ENCODE results near the gene CDR2.

CDR2 gene

DNA sequence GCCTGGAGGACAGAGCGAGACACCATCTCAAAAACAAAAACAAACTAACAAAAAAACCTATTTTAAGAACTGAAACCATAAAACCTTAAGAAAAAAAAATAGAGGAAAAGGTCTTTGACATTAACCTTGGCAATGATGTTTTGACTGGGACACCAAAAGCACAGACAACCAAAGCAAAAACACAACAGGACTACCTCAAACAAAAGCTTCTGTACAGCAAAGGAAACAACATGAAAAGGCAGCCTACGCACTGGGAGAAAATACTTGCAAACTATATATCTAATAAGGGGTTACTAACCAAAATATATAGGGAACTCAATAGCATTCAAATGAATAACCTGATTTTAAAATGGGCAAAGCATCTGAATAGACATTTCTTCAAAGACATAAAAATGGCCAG, 32.3 kb downstream of the CDR2 start:
- FAIRE-seq (no peak), DNase-seq (ENCODE audit: insufficient read length, low spot score) (no peak)
- TF ChIP-seq, protein P1, sequence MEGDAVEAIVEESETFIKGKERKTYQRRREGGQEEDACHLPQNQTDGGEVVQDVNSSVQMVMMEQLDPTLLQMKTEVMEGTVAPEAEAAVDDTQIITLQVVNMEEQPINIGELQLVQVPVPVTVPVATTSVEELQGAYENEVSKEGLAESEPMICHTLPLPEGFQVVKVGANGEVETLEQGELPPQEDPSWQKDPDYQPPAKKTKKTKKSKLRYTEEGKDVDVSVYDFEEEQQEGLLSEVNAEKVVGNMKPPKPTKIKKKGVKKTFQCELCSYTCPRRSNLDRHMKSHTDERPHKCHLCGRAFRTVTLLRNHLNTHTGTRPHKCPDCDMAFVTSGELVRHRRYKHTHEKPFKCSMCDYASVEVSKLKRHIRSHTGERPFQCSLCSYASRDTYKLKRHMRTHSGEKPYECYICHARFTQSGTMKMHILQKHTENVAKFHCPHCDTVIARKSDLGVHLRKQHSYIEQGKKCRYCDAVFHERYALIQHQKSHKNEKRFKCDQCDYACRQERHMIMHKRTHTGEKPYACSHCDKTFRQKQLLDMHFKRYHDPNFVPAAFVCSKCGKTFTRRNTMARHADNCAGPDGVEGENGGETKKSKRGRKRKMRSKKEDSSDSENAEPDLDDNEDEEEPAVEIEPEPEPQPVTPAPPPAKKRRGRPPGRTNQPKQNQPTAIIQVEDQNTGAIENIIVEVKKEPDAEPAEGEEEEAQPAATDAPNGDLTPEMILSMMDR (IDR thresholded peaks at IDR 0.05; ENCODE audit: insufficient read depth, missing control alignments): no peak

DNA sequence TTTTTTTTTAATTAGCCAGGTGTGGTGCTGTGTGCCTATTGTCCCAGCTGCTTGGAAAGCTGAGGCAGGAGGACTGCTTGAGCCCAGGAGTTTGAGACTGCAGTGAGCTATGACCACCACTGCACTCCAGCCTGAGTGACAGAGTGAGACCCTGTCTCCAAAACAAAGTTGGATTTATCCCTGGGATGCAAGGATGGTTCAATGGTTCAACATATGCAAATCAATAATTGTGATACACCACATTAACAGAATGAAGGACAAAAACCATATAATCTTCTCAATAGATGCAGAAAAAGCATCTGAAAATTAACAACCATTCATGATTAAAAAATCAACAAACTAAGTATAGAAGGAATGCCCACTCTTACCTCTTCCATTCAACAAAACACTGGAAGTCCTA, 33.5 kb downstream of the CDR2 start:
- TF ChIP-seq, protein P1 (IDR thresholded peaks at IDR 0.05; ENCODE audit: insufficient read depth, missing control alignments): no peak
- DNase-seq (ENCODE audit: insufficient read length, low spot score): no peak
- FAIRE-seq: no peak

DNA sequence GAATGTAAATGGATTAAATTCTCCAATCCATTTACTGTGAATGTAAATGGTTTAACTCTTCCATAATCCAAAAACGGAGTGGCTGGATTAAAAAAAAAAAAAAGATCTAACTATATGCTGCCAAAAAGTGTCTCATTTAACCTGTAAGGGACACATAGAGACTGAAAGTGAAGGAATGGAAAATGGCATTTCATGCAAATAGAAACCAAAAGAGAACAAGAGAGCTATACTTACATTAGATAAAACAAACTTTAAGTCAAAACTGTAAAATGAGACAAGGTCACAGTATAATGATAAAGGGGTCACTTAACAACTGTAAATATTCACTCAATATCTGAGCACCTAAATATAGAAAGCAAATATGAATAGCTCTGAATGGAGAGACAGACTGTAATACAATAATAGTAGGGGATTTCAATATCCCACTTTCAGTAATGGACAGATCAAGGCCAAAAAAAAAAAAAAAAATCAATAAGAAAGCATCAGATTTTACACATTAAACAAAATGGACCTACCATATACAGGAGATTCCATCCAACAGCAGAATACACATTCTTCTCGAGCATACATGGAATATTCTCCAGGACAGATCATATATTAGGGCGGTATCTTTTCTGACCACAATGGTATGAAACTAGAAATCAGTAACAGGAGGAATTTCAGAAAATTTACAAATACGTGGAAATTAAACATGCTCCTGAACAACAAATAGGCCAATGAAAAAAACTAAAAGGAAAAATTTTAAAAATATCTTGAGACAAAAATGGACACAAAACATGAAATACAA, 36.4 kb downstream of the CDR2 start:
- no peak for FAIRE-seq
- no peak for DNase-seq (ENCODE audit: insufficient read length, low spot score)
- TF ChIP-seq, protein P1 (IDR thresholded peaks at IDR 0.05; ENCODE audit: insufficient read depth, missing control alignments): no peak

DNA sequence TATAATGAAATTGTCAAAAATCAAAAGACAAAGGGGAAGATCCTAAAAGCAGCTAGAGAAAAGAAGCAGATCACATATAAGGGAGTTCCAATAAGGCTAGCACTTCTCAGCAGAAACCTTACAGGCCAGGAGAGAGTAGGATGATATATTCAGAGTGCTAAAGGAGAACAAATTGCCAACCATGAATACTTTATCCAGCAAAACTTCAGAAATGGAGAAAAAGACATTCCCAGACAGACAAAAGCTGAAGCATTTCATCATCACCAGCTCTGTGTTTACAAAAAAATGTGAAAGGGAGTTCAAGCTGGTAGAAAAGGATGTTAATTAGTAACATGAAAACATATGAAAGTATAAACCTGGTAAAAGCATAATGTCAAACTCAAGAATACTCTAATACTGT, 37.4 kb downstream of the CDR2 start:
- FAIRE-seq (no peak), DNase-seq (ENCODE audit: insufficient read length, low spot score) (no peak)

DNA sequence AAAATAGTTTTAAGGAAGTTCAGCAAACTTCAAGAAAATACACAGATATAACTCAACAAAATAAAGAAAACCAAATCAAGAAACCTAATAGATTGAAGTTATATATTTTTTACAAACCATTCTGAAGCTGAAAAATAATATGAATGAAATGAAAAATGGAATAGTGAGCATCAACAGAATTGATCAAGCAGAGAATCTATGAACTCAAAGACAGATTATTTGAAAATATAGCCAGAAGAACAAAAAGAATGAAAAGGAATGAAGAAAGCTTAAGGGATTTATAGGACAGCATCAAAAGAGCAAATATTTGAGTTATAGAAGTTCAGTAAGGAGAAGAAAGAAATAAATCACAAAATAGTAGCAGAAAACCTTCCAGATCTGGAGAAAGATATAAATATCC, 37.8 kb downstream of the CDR2 start:
- FAIRE-seq (no peak), DNase-seq (ENCODE audit: insufficient read length, low spot score) (no peak)
- TF ChIP-seq, protein P1 (IDR thresholded peaks at IDR 0.05; ENCODE audit: insufficient read depth, missing control alignments): no peak

More for the DNA sequence above, 37.4 kb downstream of the CDR2 start:
- TF ChIP-seq, protein P1 (IDR thresholded peaks at IDR 0.05; ENCODE audit: insufficient read depth, missing control alignments): no peak

DNA sequence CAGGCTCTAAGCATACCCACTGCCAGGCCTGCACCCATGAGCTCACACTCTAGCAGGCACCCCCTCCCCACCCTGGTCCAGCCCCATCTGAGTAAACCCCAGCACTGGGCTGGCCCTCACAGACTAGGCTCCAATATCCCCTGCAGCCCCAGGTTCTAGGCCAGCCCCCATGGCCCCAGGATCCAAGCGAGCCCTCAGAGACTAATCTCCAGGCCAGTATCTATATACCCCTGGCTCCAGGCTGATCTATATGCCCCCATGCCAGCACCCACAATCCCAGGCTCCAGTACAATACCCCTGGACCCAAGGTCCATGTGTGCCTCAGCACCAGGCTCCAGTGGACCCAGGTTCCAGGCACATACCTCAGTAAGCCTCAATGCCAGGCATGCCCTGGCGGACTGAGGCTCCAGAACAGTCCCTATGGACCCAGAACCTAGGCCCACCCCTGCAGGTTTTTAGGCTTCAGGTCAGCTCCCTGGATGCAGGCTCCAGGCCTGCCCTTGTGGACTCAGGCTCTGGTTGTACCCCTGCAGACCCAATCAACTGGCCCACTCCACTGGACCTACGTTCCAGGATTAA, 38.7 kb downstream of the CDR2 start:
- DNase-seq (ENCODE audit: insufficient read length, low spot score): no peak
- TF ChIP-seq, protein P1 (IDR thresholded peaks at IDR 0.05; ENCODE audit: insufficient read depth, missing control alignments): no peak
- FAIRE-seq: no peak

DNA sequence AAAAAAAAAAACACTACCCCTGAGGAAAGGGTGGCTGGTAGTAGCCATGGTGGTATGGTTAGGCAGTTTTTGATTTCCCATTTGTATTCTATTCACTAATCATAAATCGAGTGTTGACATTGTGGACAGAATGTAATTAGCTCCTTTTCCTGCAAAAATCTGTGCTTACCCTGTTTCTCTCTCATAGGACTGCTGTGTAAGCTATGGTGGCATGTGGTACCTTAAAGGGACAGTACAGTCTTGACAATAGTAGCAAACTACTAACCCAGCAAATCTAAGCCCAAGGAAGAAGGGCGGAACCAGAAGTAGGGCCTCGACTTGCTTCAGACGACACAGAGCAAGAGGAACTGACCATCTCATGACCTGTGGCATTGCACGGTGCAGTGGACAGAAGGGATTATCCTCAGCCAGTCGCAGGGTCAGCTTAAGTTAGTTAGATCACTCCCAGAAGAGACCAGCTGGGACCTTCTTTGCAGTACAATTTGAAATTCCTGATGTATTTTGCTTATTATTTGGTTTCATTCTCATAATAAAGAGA, 40.9 kb downstream of the CDR2 start:
- TF ChIP-seq, protein P1 (IDR thresholded peaks at IDR 0.05; ENCODE audit: insufficient read depth, missing control alignments): no peak
- FAIRE-seq (no peak), DNase-seq (ENCODE audit: insufficient read length, low spot score) (no peak)

Data from D721Med (cell line).